ENCODE measurements around the gene NFIB. TPM values are rescaled to one million over a fixed set of nuclear protein-coding genes. Genes with fewer than 3 reads are reported as not detected.

The NFIB gene
- total RNA-seq, 2 donors from 2014 or later = 110 to 118 TPM

DNA sequence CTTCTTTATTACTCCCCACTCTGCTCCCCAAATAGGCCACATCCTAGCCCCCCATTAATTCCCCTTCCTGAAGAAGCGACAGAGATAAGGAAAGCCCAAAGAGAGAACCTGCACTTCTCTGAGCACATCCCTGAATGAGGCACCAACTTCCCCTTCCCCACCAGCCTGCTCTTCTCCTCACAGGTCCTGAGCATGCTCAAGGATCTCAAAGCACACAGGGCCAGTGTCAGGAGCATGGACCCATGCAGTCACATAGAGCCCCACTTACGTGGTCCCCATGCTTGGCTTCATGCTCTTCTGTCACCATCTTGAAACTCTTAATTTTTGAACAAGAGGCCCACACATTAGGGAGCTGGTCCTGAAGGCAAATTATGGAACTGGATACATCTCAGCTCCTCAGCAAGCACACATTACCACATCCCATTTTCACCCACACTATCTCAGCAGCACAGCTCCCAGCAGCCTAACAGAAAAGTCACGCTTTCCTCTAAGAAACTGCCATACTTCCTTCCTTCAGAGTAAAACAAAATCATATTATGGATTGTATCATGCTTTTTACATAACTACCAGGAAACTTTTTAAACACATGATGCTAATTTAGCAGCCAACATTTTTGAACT lies 99.8 kb downstream of the NFIB start:
- intact Hi-C loops (cut with DNase I) = loop anchor here in 1 of 2 donors (10.0 kb wide), 2 partner anchors 59 to 91 kb away; no protein-coding TSS in a partner anchor
- peak in 1 of 2 donors; percentile 14 for ATAC-seq

DNA sequence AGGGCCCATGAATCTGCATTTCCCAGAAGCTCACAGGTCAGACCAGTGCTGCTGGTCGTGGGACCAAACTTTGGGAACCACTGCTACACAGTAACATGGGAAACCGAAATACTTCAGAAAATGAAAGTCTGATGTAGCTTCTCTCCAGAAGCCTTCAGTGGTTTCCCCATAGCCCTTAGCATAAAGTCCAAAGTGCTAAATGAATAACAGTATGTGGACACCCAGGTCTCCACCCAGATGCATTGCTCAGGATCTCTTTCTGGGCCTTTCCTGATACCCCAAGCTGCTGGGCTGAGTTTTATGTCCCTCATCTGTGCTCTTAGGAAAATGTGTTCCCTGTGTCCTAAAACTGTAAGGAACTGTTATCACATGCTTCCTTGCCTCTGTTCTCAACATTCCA lies 100.4 kb downstream of the NFIB start:
- ATAC-seq = no peak
- intact Hi-C loops (cut with DNase I) = loop anchor here in 1 of 2 donors (10.0 kb wide), 2 partner anchors 59 to 91 kb away; no protein-coding TSS in a partner anchor
- DNase-seq = no peak

More for the DNA sequence above, 99.8 kb downstream of the NFIB start:
- DNase-seq = no peak

DNA sequence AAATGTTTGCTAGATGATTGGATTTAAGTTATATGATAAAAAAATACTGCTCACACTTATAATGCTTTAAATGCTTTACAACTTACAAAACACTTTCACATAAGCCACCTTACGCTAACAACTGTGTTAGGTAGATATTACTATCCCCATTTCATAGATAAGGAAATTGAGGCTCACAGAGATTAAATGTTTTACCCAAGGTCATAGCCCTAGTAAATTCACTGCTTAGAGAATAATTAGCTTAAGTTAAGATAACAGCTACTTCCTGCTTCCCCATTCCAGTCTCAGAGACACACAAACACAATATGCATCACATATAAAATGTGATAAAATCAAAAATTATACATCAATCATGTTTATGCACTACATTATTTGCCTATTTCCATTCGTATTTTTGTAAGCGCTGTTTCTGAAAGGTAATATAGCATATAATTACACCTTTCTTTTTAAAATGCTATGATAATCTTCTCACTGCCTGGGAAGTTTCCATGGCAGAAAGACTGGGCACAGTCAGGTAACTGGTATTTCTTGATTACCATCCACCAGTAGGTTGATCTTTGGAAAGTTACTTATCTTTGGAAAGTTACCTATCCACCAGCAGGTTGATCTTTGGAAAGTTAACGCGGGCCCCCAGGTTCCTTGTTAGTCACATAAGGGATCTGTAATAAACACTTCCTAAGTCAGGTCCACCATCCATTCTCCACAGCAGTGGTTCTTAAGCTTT lies 101.1 kb downstream of the NFIB start:
- ATAC-seq (no peak), DNase-seq (no peak)
- intact Hi-C loops (cut with DNase I) = loop anchor here in 1 of 2 donors (10.0 kb wide), 2 partner anchors 58 to 92 kb away; no protein-coding TSS in a partner anchor

DNA sequence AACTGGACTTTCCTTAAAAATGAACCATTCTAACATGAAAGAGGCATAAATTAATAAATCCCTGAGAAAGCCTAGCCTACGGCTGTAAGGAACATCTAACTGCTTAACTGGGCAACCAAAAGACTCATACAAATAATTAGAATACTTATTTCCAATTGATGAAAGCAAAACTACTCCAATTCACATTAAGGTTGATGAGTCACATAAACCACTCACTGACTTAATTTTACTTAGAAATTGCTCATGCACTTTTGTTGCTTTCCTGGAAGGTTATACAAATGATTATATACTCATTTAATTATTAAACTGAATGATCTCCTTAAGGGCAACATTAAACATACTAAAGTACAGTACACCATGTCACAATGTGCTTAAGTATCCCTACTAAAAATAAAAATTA lies 101.9 kb downstream of the NFIB start:
- ATAC-seq (peak in 1 of 2 donors; percentile 25), DNase-seq (no peak)
- intact Hi-C loops (cut with DNase I) = loop anchor here in 1 of 2 donors (10.0 kb wide), 2 partner anchors 57 to 93 kb away; no protein-coding TSS in a partner anchor

DNA sequence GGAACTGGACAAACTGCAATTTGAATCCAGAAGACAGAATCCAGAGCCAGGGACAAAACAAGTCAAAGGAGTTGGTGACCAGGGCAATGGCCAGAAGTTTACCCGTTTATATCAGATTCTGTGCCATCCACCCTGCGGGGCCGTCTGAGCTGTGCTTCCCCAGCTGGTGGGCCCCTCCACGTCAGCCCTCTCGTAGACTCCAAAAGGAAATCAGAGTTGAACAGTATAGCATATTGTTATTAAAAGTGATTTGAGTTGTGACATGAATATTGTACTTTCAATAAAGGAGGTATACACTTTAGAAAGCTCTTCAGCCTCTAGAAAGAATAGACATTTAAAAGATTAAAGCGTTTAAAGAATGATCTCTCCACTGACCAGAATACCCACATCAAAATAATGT lies 102.4 kb downstream of the NFIB start:
- no peak for ATAC-seq
- intact Hi-C loops (cut with DNase I) = loop anchor here in 1 of 2 donors (10.0 kb wide), 2 partner anchors 57 to 93 kb away; no protein-coding TSS in a partner anchor
- DNase-seq = no peak

DNA sequence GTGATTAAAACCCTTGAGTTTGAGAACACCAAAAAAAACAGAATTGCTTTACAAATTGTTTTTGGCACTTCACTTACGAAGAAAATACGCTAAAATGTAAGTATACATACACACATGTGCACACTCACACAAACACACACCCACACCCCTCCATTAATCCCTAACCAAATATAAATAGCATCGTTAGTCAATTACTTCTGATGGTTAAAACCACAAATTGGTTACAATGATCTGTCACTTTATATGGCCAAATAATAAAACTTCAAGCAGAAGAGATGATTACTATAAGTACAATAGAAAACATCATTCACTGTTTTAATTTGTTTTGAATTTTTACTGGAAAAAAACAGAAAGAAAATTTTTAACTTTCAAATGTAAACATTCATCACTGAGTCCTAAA lies 103.5 kb downstream of the NFIB start:
- intact Hi-C loops (cut with DNase I) = loop anchor here in 1 of 2 donors (10.0 kb wide), 2 partner anchors 56 to 94 kb away; no protein-coding TSS in a partner anchor
- DNase-seq (no peak), ATAC-seq (no peak)

DNA sequence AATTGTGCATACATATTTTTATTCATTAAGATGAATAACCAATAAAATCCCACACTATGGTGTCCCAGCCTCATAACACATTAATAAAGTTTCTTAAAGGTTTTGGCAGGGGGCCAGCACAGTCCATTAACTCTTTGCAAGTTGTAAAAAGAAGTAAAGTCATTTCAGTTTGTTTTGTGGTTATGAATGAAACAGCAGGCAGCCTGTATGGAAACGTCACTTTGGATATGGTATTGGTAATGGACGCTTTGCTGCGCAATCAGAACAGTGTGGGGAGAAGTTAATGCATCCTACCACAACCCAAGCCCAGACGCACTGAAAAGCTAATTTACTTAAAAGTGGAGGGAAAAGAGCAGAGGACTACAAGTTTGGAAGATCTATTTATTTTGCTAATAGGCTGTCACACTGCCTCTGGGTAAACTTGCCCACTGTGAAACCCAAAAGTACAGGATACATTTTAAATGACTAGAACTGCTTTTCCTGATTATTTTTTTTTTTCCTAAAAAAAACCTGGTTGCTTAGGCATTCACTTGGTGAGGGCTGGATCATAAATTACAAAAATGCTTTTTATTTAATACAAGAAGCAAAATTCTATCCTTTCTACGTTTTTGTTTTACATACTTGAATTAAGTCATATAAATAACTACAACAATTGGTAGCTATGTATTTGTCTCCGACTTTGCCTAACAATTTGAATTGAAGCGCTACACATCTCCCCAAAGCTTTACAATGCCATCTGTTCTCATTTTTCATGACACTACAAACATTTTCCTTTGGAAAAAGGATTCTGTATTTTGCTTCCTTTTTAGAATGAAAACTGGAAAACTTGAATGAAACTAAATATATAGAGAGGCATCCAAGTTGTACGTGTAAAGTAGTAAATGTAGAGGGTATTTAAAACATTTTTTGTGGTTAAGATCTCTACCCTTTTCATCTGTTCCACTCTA lies 104.3 kb downstream of the NFIB start:
- intact Hi-C loops (cut with DNase I) = loop anchor here in 1 of 2 donors (10.0 kb wide), 2 partner anchors 55 to 95 kb away; no protein-coding TSS in a partner anchor

DNA sequence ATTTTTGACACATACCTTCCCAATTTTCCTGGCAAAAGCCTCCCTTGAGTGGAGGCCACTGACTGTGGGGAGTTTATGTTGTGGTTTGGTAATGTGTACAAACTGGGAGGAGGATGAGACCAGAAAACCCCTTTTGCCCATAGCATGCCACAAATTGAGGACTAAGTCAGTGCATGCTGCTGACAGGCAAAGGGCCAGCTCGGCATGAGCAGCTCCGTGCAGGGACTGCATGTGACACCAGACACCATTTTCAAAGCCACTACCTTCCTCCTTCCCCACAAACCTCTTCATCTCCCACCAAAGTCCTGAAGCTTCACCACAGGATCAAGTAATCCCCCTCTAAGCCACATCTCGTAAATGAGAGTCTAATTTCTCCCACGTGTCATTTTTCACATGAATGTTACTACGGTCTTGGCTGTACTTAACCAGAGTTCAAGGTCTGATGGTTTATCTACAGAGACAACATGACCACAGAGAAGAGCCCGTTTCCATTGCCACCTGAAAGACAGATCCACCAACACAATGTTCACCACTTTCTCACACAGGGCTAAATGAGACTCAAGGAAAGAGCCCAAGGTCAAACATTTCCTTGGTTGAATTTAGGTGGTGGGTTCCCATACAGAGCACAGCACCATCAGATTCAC lies 106.5 kb downstream of the NFIB start:
- intact Hi-C loops (cut with DNase I) = no loop called here
- ATAC-seq (no peak), DNase-seq (no peak)

More for the DNA sequence above, 104.3 kb downstream of the NFIB start:
- DNase-seq (no peak), ATAC-seq (no peak)

DNA sequence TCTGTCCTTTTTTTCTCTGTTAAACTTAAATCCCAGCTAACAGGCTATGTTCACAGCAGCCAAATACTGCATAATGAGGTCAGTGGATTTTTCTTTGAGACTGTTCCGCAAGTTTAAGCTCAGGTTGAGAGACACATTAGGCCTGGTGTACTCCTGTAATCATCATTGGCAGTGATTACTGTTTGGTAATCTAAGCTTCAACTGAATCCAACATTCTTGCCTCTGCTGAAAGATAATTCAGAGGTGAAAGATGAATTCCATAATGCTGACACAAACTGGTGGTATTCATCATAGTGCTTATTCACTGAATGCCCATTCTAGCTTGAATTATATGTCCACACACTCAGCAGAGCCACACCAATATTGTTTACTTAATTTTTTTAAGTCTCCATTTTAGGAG lies 108.5 kb downstream of the NFIB start:
- ATAC-seq = peak; percentile 51 to 89
- DNase-seq = no peak
- intact Hi-C loops (cut with DNase I) = no loop called here

DNA sequence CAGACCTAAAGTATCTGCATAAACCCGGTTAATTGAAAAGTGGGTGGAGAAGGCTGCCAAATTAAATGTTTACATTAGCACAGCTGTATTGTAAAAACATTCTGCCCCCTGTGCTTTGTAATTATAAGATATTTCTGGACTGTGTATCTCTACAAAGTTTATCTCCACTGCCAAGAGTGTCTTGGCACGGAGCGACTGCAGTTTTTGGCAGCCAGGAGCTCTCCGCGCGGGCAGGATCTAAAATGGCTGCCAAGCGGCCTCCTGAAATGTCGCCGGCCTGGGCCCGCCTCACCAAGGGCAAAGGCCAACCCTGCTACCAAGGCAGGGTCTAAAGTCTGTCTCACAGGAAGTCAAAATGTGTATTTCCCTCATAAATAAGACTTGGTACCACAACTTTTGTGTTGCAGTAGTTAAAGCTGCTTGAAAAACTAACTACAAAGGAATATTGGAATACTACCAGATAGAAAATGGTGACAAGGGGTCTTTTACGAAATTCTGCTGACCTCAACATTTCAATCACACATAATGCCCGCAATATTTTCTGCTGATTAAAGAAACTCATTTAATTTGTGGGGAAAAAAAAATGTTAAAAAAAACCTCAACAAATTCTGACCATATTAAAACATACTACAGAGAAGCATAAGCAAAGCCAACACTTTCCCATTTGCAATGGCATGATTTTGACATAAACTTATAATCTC lies 110.4 kb downstream of the NFIB start:
- DNase-seq = peak; percentile 81
- intact Hi-C loops (cut with DNase I) = no loop called here
- ATAC-seq = peak; percentile 73 to 76

DNA sequence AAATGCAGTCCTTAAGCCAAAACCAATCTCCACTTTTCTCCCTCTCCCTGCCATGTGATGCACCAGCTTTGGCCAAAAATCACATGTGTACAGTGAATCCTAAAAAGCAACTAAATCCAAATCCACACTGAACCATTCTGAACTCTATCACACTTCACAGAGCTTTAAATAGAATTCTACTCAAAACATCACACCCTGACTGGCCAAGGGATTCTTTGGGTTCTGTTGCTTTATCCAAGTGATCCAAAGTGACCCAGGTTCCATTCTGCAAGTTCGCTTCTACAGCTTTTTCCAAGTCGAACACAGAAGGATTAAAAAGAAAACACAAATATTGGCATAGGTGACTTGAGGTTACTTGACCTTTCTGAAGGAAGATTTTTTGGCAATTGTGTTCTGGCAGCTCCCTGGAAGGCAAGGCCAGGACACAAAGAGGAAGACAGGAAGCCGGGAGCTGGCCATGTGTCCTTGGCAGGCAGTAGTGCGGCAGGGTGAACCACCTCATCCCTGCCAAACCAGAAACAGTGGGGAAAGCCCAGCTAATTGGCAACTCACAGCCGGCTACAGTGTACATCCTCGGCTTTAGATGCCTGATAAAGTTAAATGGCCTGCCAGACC lies 115.0 kb downstream of the NFIB start:
- ATAC-seq (peak; percentile 90 to 92), DNase-seq (peak; percentile 74)
- intact Hi-C loops (cut with DNase I) = no loop called here

DNA sequence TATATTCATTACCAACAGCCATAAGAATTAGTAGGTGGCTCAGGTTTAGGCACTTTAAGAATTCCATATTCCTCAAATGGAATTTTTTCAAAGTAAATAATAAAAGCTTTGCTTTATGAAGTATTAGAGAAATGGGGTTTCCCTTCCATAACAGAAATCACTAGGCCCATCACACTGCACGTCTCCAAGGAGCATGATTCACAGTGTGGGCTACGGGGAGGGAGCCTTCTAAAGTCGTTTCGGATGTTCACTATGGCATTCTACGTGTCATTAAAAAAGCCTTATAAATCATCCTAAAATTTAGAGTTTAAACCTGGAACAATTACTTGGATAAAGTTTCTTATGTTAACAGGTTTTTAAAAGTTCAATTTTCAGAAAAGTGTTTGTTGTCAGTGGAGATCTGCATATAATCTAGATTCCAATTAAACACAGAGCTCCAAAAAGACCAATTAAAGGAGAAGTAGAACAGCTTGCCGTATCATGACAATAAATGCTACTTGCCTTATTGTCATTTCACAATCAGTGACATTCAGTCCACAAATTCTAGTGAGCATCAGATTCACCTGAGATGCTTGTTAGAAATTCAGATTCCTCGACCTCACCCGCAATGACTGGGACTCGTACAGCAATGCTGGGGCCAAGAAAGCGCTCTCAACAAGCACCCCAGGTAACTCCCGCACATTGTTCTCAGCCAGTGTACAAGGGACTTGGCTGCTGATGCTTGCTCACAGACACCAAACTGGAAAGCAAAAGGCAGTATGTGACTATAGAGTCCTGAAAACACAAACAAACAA lies 115.7 kb downstream of the NFIB start:
- peak in 1 of 2 donors; percentile 46 for ATAC-seq
- DNase-seq = no peak
- intact Hi-C loops (cut with DNase I) = no loop called here

DNA sequence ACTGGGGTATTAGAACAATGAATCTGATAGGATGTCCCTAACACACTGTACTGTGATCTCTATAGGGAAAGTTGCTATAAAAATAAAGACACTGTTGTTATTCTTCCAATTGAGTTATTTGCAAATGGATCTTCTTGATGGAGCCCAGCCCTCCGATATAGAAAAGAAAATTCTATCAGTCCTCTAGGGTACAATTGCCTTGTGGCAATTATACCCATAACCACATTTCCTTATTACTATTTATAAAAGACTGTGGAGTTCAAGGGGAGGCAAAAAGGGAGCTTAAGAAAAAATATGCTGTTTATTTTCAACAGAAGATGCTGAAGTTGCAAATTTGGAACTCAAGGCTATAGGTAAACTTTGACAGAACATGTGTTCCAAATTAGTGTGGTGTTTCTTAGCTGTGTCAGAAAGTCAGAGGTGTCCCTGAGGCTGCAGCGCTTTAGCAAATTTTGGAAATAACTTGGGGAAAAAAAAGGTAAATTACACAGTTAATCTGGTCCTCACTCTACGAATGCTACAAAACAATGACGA lies 116.5 kb downstream of the NFIB start:
- ATAC-seq = no peak
- DNase-seq = no peak
- intact Hi-C loops (cut with DNase I) = no loop called here

DNA sequence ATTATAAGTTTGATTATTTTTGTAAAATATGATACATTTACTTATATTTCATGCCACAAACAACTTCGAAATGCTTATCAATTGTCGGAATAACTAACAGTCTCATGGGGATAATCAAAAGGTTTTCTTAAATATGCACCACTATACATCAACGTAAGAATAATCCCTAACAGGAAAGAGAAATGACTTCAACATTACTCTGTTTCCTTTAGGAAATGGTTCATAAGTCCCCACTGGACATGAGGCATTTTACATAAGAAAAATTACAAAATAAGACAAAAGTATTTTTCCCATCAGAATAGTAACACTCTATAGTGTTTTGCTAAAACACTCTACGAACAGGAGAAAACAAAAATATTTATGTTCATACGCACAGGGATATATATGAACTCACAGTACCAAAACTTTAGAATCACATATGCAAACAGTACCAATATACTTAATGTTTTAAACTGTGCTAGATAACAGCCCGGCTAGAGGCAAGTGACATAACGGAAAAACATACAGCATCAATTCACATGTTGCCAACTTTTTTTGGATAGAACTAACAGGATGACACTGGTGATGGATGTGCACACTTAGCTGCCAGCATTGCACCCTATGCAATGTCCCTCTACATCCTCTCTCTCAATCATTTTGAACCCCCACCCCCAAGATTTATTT lies 120.5 kb downstream of the NFIB start:
- ATAC-seq = no peak
- intact Hi-C loops (cut with DNase I) = no loop called here
- no peak for DNase-seq

DNA sequence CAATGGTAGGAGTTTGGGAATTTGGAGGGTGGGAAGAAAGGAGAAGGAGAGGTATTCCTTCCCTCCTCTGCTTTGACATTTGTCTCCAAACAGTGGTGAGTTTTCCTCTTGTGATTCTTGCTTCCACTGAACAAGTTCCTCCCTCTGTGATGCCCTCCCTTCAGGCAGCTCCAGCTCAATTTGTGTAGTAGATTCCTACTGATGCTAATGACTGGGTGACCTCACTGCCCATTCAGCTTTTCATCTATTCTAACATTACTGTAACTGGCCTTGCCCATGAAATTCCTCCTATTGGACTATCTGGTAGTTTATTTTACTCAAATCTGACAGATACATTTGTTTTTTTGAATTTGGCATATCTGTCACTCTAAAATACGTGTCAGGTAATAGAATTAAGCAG lies 121.4 kb downstream of the NFIB start:
- intact Hi-C loops (cut with DNase I) = no loop called here
- ATAC-seq = no peak
- DNase-seq = no peak

DNA sequence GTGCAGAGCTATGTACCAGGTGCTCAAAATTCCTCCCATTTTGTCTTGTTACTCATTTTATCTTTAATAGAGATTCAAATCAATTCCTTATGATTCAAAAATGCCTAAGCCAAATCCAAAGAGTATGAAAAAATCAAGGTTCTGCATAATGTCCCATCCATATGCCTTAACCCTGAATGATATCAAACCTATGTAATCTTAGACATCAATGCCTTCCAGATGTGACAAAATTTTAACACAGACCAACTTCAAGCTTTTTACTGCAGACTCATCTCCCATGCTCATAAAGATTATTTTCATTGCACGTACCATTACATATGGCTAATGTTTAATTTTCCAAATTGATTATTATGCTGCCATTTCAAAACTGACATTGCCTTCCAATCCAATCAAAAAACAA lies 122.4 kb downstream of the NFIB start:
- no peak for ATAC-seq
- intact Hi-C loops (cut with DNase I) = no loop called here
- no peak for DNase-seq
